ENCODE results near the gene IL1RAPL1.
A peak's percentile ranks its signal among the peaks of the same experiment; 100 is the strongest.
"Not testable (repeated sequence)": the region's sequence is repeated elsewhere in the genome, so short reads cannot be mapped to it uniquely, and the experiment has no call there.

IL1RAPL1 gene

DNA sequence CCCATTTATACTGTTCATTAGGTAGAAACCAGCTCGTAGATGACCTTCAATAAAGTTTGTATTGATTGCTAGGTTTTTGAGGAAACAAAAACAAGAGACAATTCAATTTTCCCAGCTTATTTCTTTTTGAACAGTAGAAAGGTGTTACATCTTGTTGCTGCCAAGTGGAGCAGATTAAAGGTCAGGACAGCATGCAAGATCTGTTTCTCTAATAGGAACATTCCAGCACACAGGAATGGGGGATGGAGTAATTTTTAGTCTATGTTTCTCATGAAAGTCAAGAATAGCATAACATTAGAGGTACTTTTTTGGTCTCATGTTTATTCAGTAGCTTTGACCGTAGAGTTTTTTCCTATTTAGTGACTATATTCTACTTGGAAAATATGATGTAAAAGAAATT lies 132.4 kb downstream of the IL1RAPL1 start:
- DNase-seq (ENCODE audit: low read depth in 2 of 2): no peak
- TF ChIP-seq CTCF (IDR thresholded peaks at IDR 0.05; ENCODE audit: low read depth, low read length): no peak
- H3K4me3 ChIP-seq (replicated peaks in 1 of 2; ENCODE audit: low read depth in 2 of 2, low read length in 2 of 2): no peak overlapping the region

DNA sequence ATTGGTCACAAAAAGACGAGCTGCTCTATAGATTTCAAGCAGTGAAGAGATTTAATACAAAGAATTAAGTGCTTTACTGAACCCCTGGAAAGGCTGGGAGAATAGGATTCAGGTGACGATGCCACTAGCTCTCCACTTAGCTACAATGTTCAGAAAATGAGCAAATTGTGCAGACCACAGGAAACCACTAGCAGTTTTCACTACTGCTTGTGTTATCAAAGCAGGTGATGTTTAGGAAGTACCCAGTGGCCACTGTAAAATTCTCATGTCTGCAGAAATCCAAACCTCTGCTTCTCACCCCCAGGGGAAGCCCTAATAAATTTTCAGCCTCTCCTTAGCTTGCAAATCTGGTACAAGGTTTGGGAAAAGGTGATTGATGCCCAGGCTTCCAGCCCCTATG lies 165.1 kb downstream of the IL1RAPL1 start:
- H3K4me3 ChIP-seq (replicated peaks in 1 of 2; ENCODE audit: low read depth in 2 of 2, low read length in 2 of 2): no peak overlapping the region
- TF ChIP-seq CTCF (IDR thresholded peaks at IDR 0.05; ENCODE audit: low read depth, low read length): no peak
- DNase-seq (ENCODE audit: low read depth in 2 of 2): no peak

DNA sequence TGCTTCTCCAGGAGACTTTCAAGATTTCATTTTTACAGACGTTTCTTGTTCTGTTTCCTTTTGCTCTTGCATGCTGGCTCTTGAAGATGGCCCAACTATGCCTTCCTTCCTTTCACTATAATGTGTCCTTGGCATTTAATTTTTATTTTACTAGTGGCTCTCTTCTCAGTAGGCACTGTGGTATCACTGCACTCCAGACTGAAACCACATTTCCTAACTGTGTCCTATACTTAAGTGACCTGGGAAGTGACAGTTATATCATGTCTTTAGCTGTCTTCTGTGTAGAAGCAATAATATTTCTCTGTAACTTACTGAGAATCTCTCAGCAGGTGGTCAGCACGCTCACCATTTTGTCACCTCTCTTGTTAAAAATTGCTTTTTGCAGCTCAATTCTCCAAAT lies 168.9 kb downstream of the IL1RAPL1 start:
- no peak for DNase-seq (ENCODE audit: low read depth in 2 of 2)
- no peak overlapping the region for H3K4me3 ChIP-seq (replicated peaks in 1 of 2; ENCODE audit: low read depth in 2 of 2, low read length in 2 of 2)
- no peak for TF ChIP-seq CTCF (IDR thresholded peaks at IDR 0.05; ENCODE audit: low read depth, low read length)

DNA sequence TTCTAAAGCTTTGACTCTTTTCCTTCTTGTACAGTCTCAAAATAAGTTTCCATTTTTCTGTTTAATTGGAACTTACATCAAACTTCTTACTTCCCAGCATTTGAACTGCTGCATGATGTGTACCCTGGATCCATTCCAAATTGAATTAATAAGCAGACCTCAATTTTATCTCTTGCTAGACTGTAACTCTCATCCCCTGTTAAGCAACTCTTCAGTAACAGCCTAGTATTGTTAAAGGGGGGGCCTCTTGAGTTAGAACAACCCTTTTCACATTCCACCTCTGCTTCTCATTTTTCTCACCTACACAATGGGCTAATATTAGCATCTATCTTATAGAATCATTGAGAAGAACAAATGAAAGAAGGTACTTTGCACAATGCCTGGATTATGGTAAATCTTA lies 169.4 kb downstream of the IL1RAPL1 start:
- peak; percentile 0 to 58 for DNase-seq (ENCODE audit: low read depth in 2 of 2)
- no peak for TF ChIP-seq CTCF (IDR thresholded peaks at IDR 0.05; ENCODE audit: low read depth, low read length)
- no peak overlapping the region for H3K4me3 ChIP-seq (replicated peaks in 1 of 2; ENCODE audit: low read depth in 2 of 2, low read length in 2 of 2)

DNA sequence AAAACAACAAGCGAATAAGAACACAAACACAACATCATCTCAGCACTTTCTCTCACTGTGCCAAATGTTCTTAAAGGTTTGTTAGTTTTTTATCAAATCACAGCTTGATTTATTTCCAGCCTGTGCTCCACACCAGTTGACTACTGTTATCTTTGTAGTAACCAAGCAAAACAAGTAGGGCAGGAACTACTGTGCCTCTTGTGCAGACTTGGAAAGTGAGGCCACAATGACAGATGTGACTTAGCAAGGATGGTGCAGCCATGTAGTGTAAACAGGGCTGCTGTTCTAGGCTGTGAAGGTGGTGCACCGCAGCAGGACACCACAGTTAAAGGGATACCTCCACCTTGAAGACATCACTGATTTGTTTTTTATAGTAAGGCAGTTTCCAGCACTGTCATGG lies 170.0 kb downstream of the IL1RAPL1 start:
- no peak for TF ChIP-seq CTCF (IDR thresholded peaks at IDR 0.05; ENCODE audit: low read depth, low read length)
- DNase-seq (ENCODE audit: low read depth in 2 of 2): peak in 1 of 2 donors; percentile 6
- H3K4me3 ChIP-seq (replicated peaks in 1 of 2; ENCODE audit: low read depth in 2 of 2, low read length in 2 of 2): no peak overlapping the region

- H3K4me3 ChIP-seq (replicated peaks in 1 of 2; ENCODE audit: low read depth in 2 of 2, low read length in 2 of 2); DNase-seq (ENCODE audit: low read depth in 2 of 2): not testable (repeated sequence)
Observed at GRCh38 chrX:28766561-28766960, 179.3 kb downstream of the IL1RAPL1 start.

GRCh38 chrX:28773807-28774206 lies 186.6 kb downstream of the IL1RAPL1 start:
- TF ChIP-seq CTCF (IDR thresholded peaks at IDR 0.05; ENCODE audit: low read depth, low read length): no peak
- DNase-seq (ENCODE audit: low read depth in 2 of 2): no peak
- H3K4me3 ChIP-seq (replicated peaks in 1 of 2; ENCODE audit: low read depth in 2 of 2, low read length in 2 of 2): no peak overlapping the region
